Measurements from ENCODE around the gene MDGA2.

The MDGA2 gene

DNA sequence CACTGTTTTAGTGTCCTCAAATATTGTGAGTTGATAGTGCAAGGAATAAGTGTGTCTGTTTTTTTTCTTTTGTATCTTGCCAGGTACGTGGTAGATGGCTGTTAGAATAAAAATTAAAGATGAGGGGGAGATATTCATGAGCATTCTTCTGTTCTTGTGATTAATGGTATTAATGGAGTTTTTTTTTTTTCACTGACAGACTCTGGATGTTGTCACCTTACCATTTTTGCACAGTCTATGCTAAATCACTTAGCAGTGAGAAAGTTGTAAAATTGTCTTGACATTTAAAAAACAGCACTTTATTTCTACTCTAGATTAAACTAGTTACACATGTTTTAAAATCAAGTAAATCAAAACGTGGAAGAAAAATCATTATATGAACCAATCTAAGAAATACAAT lies 204.3 kb downstream of the MDGA2 start:
- DNase-seq: no peak

DNA sequence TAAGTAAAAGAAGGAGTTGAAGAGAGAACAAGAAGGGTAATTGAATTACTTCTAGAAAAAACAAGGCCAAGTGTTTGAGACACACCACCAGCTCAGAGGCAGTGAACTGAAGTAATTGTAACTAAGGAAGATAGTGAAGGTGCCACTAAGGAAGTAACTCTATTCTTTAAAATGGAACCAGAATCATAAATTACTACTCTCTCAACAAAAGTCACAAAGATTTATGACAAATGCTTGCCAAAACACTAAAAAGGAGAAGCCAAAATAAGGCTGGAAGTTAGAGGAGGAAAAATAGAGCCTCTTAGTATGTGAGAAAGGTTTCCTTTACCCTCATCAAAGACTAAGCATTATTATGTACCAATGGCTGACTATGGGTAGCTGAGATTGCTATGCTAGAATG lies 208.5 kb downstream of the MDGA2 start:
- DNase-seq: no peak

DNA sequence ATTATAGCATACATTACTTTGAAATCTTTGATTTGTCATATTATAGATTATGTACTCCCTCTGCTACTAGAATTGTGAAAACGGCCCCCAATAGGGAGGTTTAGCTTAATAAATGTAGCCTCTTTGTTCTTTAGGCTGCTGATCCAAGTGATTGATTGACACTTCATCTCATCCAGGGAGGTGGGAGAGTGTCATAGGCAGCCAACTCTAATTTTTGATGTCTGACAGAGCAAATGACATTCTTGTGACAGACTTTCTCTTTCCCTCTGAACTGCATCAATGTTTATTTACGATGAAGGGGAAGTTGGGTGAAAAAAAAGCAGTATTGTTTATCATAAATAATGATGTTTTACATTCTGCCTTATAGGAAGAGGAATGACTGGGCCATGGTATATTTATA lies 221.4 kb downstream of the MDGA2 start:
- DNase-seq: no peak

DNA sequence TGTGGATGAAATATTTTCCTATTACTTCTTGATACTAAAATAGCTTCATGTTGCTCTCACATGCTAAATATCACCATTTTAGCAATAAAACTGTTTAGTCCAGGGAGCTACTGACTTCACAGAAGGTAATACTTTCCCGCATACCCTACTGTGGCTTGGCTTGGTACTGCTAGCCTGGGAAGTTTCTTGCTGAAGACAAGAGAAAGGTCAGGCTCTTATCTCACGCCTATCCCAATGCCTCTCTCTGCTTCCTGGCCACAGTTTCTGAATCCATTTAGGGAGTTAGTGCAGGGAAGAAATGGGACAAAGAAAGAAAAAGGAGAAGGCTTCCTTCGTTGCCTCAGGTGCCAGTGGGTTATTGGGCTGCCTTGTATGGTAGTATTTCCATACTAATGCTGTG lies 228.3 kb downstream of the MDGA2 start:
- no peak for DNase-seq

DNA sequence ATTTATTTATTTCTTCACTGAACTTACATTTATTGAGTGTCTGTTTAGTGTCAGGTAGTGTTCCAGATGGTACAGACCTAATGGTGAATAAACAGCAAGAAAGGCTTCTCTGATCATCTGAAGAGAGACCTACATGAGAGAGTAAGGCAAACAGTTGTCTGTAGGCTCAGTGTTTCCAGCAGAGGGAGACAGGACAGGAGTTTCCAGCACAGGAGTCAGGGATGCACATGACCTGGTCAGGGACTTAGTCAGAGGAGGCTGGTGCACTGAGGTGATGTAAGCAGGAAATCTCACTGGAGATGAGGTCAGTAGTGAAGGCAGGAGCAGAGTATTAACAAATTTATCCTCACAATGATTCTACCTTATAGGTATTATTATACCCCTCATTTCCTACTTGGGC lies 233.2 kb downstream of the MDGA2 start:
- DNase-seq: no peak

DNA sequence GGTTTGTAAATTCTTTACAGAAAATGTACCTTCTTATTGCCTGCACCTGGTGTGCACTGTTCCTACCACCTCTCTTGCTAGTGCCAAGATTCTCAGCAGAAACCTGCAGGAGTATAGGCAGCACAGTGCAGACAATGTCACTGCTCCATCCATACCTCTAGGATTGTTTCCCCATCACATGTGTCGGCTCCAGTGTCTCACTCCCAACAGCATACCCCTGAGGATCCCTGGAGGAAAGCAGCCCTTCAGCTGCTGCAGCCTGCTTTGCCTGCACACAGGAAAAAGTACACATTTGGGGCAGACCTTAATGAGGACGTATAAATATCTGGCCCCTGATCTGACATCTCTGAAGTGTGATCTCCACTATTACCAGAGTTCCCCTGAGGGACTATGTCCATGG lies 235.5 kb downstream of the MDGA2 start:
- no peak for DNase-seq

DNA sequence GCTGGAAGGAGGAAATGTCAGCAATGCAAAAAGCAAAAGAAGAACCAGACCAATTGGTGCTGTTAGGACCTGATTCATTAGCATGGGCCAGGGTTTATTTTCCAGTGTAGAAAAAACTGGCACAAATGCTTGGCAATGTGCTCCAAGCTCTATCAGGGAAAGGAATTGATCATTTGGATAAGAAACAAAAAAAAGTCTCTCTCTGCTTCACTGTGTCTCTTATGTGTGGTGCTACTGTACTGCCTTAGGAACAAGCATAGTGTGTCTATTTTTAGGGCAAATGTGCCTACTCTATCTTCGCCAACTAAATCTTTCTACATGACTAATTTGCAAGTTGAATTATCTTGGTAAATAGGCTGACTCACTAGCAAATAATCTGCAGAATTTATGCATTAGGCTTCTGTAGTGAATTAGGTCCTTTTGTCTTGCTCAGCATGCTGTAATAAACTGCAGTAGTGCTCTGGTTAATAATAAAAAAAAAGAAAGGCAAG lies 236.7 kb downstream of the MDGA2 start:
- DNase-seq: no peak

DNA sequence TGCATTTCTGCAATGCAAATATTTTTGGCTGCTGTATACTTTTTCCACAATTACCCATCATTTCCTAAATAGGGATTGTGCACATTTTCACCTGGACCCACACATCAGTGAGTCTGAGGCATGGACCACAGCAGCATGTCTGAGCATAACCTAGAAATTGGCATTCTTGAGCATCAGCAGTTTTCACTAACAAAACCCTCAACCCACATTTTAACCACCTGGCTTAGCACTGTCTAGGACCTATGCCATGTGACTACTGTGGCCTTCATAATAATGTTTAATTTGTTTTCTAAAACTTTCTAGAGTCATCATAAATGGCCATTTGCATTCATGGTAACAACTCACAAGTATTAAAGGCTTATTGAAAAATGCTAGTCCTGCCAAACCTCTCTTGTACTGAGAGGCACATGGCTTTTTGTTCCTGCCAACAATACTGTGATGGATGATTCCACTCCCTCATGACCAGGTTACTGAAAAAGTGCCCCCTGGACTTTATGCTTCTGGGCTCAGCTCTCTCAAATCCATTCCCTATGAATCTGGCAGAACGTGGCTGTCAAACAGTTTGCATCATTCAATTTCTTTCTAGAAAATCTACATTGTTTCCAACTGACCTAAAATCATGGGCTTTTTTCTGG lies 240.0 kb downstream of the MDGA2 start:
- no peak for DNase-seq

DNA sequence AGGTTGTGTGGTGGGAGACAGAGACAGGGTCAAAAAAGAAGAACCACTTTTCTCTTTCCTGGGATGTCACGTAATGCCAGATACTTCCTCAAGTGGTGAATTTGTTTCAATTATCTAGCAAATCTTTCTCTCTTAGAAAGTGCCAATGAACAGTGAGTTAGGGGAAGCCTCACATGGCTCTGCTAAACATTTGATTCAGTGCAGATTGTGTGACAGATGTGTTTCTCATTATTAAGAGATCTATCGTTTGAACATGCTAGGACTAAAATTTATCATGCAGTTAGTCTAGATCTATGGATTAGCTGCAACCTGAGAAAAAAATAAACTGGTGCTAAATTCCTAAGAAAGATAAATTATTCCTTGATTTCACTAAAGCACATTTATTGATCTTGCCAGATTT lies 247.8 kb downstream of the MDGA2 start:
- no peak for DNase-seq

DNA sequence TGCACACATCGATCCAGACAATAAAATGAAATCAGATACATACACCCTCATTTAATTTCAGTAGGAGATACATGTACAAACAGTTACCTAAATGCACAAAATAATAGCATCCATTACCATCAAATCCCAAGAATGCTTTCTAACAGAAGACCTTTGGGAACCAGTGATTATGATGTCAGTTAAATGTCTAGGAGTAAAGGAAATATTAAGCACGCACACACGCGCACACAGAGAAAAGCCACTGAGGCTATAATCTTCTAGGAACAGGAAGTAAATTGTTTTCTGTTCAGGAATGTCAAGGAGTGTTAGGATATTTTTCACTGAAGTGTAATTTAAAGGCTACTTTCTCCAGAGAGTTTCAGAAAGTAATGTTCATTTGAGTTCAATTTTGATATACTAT lies 250.1 kb downstream of the MDGA2 start:
- no peak for DNase-seq

DNA sequence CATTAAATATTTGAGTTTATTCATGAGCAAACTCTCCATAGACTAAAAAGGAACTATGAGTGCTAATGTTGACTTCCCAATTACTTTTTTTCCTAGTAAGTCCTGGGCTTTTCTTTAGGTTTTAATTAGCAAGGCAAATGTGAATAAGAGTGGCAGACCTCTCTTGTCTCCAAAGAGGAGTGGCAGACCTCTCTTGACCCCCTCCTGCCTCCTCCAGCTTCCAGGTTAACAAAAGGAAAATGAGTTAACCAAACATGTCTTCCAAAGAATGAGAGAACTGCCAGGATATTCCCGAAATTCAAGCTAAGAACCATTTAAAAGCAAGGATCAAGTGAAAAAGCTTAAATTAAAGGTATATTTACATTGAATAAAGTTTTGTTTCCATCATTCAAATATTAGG lies 253.2 kb downstream of the MDGA2 start:
- no peak for DNase-seq

DNA sequence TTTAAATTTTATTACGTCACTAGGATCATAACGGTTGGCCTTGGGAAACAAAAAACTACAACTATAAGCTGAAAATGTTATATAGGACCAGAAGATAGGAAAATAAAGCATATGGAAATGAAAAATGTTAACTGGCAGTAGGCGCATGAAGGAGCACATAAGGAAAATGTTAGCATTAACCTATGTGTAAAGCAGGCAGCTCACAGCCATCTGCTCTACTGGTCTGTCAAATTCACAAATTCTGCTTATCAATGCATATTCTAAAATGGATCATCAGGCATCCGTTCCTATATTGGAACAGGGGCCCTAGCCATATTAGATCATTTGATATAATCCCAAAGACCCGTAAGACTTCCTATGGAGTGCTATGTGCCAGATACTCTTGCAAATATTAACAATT lies 263.9 kb downstream of the MDGA2 start:
- DNase-seq: no peak

DNA sequence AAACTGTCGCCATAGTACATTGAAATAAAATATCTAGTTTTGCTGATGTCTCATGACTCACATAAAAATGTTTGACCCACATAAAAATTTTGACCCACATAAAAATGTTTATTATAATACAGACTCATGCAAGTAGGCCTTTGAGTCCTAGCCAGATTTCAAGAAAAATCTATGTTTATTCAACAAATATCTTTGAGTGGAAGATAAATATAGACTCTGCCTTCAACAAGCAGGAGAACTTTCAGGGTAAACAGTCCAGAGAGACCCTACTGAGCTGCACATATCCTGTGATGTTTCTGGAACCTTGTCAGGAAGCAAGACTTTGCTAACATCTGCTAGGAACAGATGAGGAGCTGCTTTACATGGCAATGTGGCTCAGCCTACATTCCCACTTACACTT lies 283.1 kb downstream of the MDGA2 start:
- no peak for DNase-seq

DNA sequence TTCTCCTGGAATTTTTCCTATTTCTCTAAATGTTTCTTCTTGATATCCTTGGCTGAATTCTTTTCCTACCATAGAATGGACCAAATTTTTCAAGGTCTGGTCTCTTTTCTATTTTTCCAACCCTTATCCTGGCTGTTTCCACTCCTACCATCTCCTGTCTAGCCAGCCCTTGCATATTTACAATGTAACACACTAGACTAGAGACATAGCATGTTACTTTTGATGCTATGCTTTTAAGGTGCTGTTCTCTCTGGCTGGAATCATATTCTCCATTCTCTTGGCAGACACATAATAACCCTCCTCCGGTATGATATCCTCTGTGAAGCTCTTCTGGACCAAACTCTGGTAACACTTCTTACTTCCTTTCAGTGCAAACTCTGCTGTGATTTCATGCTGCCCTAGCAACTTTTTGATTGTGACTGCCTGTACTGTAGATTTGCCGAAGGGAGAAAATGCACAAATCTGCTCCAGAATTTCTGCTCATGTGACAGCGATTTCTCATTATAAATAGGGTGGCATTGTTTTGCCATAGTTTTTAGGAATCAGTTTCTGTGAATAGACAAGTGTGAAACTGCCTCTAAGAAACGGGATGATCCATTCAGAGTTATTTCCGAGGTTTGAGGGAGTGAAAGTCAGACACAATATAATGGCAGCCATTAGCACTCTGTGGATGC lies 284.4 kb downstream of the MDGA2 start:
- DNase-seq: no peak

DNA sequence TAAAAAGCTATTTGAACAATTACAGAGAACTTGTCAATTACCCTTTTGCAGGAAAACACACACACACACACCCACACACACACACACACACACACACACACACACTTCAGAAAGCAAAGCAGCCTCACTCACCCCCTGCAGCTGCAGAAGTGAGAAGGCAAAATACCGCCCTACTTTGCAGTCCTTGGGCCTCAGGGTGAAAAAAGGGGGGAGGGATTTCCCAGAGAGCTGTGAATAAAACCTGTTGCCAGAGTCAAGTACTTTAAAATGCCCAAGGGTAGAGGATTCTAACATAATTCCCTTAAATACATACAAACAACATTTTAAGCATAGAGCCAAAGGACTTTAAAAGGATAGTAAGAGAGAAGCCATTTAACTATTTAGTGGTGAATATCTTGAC lies 285.9 kb downstream of the MDGA2 start:
- no peak for DNase-seq

DNA sequence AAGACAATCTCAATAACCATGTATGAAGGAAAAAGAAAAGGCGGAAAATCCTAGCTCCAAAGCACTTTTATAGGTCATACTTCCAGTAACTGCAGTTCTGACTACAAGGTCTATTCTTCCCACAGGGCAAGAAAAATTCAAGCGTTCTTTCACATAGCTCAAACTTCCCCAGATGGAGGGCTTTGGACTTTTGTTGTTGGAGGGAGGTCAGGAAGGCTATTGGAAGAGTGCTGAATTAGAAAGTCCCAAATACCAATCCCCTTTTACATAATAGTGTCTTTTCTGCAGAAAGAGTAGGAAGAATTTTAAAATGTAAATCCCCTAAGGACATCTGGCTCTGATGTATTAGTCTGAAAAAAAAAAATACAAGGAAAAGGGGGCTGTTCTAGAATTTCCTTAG lies 309.4 kb downstream of the MDGA2 start:
- no peak for DNase-seq

DNA sequence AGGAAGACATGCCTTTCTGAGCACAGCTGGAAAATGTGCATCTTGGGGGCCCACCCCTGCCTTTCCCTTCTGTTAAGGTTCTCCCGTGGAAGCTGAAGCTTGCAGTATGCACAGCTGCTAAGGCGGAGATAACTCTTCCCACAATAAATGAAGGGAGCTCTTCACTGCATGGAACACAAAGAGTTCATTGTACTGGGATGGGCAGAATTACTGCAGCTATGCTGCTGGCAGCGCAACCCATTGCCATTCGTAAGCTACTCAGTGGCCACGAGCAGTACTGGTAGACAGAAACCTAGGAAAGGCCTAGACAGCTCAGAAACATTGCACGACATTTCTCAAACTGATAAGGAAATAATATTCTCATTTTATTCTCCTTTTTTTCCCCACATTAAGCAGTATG lies 310.2 kb downstream of the MDGA2 start:
- no peak for DNase-seq

DNA sequence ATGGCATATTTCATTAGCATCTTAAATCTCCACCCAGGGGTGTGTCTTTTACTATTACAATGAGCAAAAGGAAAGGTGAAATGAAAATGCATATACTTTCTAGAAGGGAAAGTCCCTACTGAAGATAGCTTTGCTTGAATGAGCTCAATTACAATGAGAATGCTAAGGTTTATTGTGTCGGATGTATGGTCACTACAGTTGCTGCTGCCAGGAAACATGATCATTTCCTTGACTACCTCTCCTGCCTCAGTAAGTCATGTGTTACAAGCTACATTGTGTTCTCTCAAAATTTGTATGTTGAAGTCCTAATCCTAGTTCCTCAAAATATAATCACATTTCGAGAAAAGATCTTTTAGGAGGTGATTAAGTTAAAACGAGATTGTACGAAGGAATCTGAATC lies 322.2 kb downstream of the MDGA2 start:
- no peak for DNase-seq

DNA sequence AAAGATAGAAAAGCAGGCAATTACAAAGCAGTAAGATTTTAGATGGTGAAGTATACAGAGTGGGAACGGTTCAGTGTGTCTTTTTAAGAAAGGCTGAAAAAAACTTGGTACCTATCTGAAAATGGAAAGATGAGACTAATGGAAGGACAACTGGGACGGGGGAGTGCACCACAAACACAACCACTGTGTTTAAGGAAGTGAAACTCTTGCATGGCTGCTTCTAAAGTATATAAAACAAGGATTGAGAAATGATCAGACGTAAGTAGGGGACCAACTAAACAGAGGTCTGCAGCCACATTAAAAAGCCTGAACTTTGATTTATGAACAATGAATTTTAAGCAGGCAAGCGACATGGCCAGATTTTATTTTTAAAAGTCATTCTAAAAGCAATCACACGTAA lies 328.6 kb downstream of the MDGA2 start:
- DNase-seq: no peak

DNA sequence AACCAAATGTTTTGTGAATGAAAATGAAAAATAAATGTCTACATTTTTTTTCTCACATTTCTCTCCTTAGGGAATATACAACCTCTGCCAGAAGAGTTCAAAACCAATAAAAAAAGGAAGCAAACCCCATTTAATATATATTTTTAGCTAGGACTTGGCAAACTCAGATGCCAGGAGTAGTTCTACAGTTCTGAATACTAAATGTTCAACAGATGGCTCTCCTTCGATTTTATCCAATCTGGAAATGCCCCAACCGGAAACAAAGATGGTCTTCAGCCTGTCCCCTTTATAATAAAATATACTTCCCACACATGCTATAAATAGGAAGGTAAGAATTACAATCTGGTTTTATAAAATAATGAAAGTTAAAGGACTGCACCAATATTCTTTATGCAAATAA lies 330.4 kb downstream of the MDGA2 start:
- DNase-seq: no peak

DNA sequence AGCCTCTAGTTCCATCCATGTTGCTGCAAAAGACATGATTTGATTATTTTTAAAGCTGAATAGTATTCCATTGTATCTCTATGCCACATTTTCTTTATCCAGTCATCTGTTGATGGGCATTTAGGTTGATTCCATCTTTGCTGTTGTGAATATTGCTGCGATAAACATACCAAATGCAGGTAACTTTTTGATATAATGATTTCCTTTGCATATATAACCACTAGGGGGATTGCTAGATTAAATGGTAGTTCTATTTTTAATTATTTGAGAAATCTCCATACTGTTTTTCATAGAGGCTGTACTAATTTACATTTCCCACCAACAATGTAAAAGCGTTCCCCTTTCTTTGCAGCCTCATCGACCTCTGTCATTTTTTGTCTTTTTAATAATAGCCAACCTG lies 342.5 kb downstream of the MDGA2 start:
- no peak for DNase-seq

DNA sequence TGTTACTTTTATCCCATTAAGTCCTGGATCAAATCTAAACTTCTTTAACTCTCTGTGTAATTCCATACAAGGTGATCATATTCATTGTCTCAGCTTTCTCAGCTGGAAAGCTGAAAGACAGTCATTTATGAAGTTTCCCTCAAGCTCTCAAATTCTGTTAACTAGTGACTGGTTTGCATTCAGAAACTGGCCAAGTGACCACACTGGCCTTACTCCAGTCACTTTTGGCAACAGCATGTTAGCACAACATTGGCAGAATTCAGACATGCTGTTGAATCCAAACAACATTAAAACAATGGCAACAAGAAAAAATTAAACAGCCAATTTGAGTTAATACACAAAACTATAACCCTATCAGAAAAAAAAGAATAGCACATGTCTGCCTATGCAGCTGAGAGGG lies 343.3 kb downstream of the MDGA2 start:
- DNase-seq: no peak

DNA sequence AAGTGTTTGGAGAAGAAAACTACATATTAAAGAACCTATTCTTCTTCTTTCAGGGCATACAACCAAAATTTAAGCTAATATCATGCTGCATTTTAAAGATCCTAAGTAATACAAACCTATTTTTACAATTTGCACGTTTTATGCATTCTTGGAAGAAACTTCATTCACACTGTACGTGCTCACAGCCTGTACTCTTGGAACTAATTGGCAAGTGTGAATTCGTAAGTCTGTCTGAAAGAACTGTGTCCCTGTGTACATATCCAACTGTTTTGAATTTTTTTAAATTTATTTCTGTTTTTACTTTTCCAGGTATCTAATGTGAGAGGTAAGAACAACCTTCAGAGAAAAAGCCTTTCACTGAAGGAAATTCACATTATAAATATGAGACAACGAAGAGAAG lies 347.0 kb downstream of the MDGA2 start:
- no peak for DNase-seq

DNA sequence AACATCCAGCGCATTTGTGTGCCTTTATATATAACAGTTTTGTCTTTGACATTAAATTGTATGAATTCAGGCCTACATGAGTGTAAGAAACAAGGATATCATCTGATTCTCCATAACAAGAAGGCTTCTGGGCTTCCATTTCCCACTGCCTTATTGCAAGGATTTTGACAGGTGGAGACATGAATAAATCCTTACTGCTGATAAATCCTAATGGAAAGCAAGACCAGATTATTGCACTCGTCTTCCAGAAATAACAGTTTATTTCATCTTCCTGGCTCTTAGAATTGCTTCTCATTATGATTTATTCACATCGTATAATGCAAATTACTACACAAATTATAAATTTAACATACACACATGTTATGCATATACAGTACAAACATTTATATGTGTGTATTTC lies 348.1 kb downstream of the MDGA2 start:
- no peak for DNase-seq

DNA sequence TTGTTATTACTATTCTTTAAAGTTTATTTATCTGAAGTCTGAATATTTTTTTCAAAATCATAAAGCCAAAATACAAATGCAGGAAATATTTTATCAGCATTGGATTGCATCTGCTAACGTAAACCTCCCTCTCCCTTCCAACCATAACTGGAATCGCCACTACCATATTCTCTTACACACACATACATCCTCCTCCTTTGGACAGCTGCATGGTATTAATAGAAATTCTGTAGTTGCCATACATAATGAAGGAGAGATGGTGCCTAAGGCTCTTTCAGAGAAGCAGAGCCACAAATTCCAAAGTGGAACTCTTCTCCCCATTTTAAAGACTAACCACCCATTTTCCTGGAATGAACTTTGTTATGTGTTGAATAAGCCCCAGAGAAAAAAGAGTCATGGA lies 352.7 kb downstream of the MDGA2 start:
- DNase-seq: no peak

Data from activated CD4-positive, CD25-positive, alpha-beta regulatory T cell (primary cell).